Spleen (tissue), 11 donors: ENCODE results near the gene UBA6. TPM values are rescaled to one million over a fixed set of nuclear protein-coding genes. Genes with fewer than 3 reads are reported as not detected.

Experiments used
- DNase-seq: peaks from one replicate; pipeline ENCODE4 v3.0.0-alpha.2; 2020
- H3K27ac ChIP-seq, 8 donors: fragments of 200-600 bp; sonication (generic) in 7 of 8; 1 replicate in 4 of 8; 2 replicates in 4 of 8; pipeline versions ENCODE4 v1.5.0 to v1.8.0; 2016 to 2021; ENCODE audit warnings: inconsistent platforms in 4 of 8, mild to moderate bottlenecking in 4 of 8, moderate library complexity in 1 of 8
- H3K27me3 ChIP-seq, 7 donors: fragments of 200-600 bp; sonication (generic) in 6 of 7; replicated peaks in 1 of 7; 1 replicate in 4 of 7; 2 replicates in 3 of 7; pipeline versions ENCODE4 v1.5.0 to v1.8.0; 2016 to 2021; ENCODE audit warnings: inconsistent platforms in 3 of 7, mild to moderate bottlenecking in 1 of 7
- H3K36me3 ChIP-seq, 6 donors: fragments of 200-600 bp; sonication (generic) in 5 of 6; 1 replicate in 4 of 6; 2 replicates in 2 of 6; pipeline versions ENCODE4 v1.5.0 to v1.8.0; 2016 to 2021; ENCODE audit warnings: inconsistent platforms in 2 of 6
- H3K4me1 ChIP-seq, 6 donors: fragments of 200-600 bp; sonication (generic) in 5 of 6; 1 replicate in 3 of 6; 2 replicates in 3 of 6; pipeline versions ENCODE4 v1.5.0 to v1.8.0; 2016 to 2021; ENCODE audit warnings: inconsistent platforms in 3 of 6
- H3K4me3 ChIP-seq, 8 donors: fragments of 200-600 bp; sonication (generic) in 7 of 8; 1 replicate in 4 of 8; 2 replicates in 4 of 8; pipeline versions ENCODE4 v1.5.0 to v1.8.0; 2016 to 2021; ENCODE audit warnings: inconsistent platforms in 4 of 8, mild to moderate bottlenecking in 4 of 8, moderate library complexity in 2 of 8
- H3K9me3 ChIP-seq, 8 donors: fragments of 200-600 bp; sonication (generic) in 7 of 8; 1 replicate in 4 of 8; 2 replicates in 4 of 8; pipeline versions ENCODE4 v1.5.0 to v1.8.0; 2016 to 2021; ENCODE audit warnings: inconsistent platforms in 4 of 8
- CTCF ChIP-seq, 11 experiments: fragments of 200-600 bp in 7 of 11; fragments of 450-650 bp in 4 of 11; sonication (generic) in 4 of 11; IDR thresholded peaks in 8 of 11; conservative IDR thresholded peaks in 3 of 11; 1 replicate in 7 of 11; 2 replicates in 4 of 11; pipeline versions ENCODE4 v1.4.0 to v1.8.0; 2016 to 2021; ENCODE audit warnings: antibody characterized with exemption in 11 of 11, inconsistent platforms in 4 of 11, mild to moderate bottlenecking in 1 of 11
- POLR2A ChIP-seq, 3 donors: fragments of 450-650 bp; IDR thresholded peaks; one replicate each; pipeline ENCODE4 v1.5.1; 2017; ENCODE audit warnings: antibody characterized with exemption in 3 of 3, mild to moderate bottlenecking in 1 of 3
- POLR2AphosphoS5 ChIP-seq, 3 donors: sonication (generic); formaldehyde crosslinking; IDR thresholded peaks; one replicate each; pipeline ENCODE4 v1.5.1; 2017; ENCODE audit warnings: antibody characterized with exemption in 3 of 3
- WGBS, 5 donors: extraction: QIAGEN DNeasy Blood & Tissue Kit in 3 of 5; methylation state at CpG; one replicate each; pipeline versions ENCODE4 v1.1.5 to v1.1.7; 2013 to 2018; 5-methylcytosine and 5-hydroxymethylcytosine counted together
- intact Hi-C: fragments of 100-400 bp; cut with DNase I; formaldehyde crosslinking; loops from one replicate; pipeline ENCODE4 v1.15.0; 2023; ENCODE audit warnings: low total_unique reads
- polyA plus RNA-seq, 3 donors: library from polyadenylated mRNA; stranded (reverse); fragments of 200-250 nt; gene quantifications; one replicate each; pipeline ENCODE4 v1.2.1, GENCODE V29; 2013
- total RNA-seq, 7 donors: library from RNA; depleted of rRNA in 3 of 7; stranded (reverse); fragments of >200 nt in 3 of 7; fragmentation: NEBNext Ultra II Directional in 4 of 7; extraction: Animal tissue kit (Norgen Biotek cat#: 25700) in 4 of 7; gene quantifications; one replicate each; pipeline versions ENCODE4 v1.1.0 to v1.2.1, GENCODE V29; 2016 to 2021
- donor health status: healthy with polysubstance abuse.
- donor health status: DM: no; HTN: no; CAD: no; lungs with moderate emphysema.
- donor health status: DM: no; HTN: no; CAD: no.
- donor health status: Bipolar disorder and iron deficiency.
- donor health status: healthy.
- donor health status: DM: no; HTN: no; CAD: no.
- donor health status: DM: yes; HTN: yes; CAD: no.

Gene UBA6
- total and polyA plus RNA-seq, 10 donors: 5.8 to 144 (median 64.7) TPM

- 92 to 96% (median 93%) methylated on average over 10 of the region's 10 CpGs for WGBS, 5 donors
- TF ChIP-seq CTCF (IDR thresholded peaks at IDR 0.05 in 8 of 11, conservative IDR thresholded peaks at IDR 0.05 in 3 of 11) (no peak), POLR2AphosphoS5 (IDR thresholded peaks at IDR 0.05) (peak in 1 of 3 donors; percentile 19)
- no peak overlapping the region for H3K27ac ChIP-seq
- H3K4me3 ChIP-seq: no peak overlapping the region
- H3K36me3 ChIP-seq: peaks cover 0 to 26% (median 8%) of the 10 kb centered on the region in 6 donors
- no peak for DNase-seq
- no peaks in the 10 kb centered on the region for H3K4me1 ChIP-seq
- intact Hi-C loops: no loop called here
- no peaks in the 10 kb centered on the region for H3K27me3 ChIP-seq
- H3K9me3 ChIP-seq: peaks cover 0 to 7% (median 0%) of the 10 kb centered on the region in 8 donors
Measured at GRCh38 chr4:67723949-67724348, 23.0 kb upstream of the UBA6 start.

DNA sequence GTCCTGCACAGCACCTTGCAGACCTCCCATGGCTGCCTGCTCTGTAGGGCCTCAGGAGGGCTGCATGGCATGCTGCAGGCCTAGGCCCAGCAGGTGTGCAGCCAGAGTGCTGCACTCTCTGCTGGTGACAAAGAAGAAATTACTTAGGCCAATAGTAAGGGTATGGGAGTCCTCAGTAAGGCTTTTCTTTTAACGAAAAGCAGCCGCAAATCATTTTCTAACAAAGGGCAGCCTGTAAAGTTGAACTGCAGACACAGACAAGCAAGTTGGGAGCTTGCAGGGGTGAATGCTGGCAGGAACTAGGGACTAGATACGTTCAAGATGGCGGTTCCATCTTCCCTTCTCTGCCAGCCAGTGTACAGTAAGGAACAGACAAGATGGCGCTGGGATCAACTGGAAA, 22.4 kb upstream of the UBA6 start:
- H3K9me3 ChIP-seq: peaks cover 0 to 7% (median 0%) of the 10 kb centered on the region in 8 donors
- WGBS, 5 donors: 96 to 100% (median 97%) methylated on average over 5 of the region's 5 CpGs
- peaks cover 0 to 26% (median 8%) of the 10 kb centered on the region in 6 donors for H3K36me3 ChIP-seq
- no peak for DNase-seq
- no peak overlapping the region for H3K27ac ChIP-seq
- intact Hi-C loops: no loop called here
- H3K4me3 ChIP-seq: no peak overlapping the region
- TF ChIP-seq POLR2AphosphoS5 (IDR thresholded peaks at IDR 0.05): no peak
- no peak for TF ChIP-seq CTCF (IDR thresholded peaks at IDR 0.05 in 8 of 11, conservative IDR thresholded peaks at IDR 0.05 in 3 of 11)
- no peak for TF ChIP-seq POLR2A (IDR thresholded peaks at IDR 0.05)
- no peaks in the 10 kb centered on the region for H3K4me1 ChIP-seq
- H3K27me3 ChIP-seq: no peaks in the 10 kb centered on the region

DNA sequence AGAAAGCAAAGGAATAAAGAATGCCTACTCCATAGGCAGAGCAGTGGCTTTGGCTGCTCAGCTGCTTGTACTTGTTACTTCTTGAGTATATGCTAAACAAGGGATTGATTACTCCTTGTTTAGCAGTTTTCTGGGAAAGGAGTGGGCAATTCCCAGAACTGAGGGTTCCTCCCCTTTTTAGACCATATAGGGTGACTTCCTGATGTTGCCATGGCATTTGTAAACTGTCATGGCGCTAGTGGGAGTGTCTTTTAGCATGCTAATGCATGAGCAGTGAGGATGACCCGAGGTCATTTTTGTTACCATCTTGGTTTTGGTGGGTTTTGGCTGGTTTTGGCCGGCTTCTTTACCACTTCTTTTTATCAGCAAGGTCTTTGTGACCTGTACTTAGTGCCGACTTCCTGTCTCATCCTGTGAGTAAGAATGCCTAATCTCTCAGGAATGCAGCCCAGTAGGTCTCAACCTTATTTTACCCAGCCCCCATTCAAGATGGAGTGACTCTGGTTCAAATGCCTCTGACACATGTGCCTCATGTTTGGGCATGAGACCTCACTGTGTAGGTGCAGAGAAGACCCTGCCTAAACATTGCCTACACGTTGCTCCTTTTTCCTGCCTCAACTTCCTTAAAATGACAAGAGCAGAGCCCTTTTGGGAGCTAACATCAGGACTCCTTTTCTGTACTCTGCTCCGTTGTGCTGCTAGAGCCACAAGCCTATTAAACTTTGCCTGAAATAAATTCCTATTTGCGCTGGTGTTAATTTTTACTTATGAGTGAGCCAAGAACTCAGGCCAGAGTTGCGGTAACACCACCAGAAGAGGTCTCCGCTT, 21.0 kb upstream of the UBA6 start:
- intact Hi-C loops: no loop called here

More for the DNA sequence above, 21.0 kb upstream of the UBA6 start:
- no peak overlapping the region for H3K27ac ChIP-seq
- H3K4me3 ChIP-seq: no peak overlapping the region
- H3K9me3 ChIP-seq: no peaks in the 10 kb centered on the region
- TF ChIP-seq CTCF (IDR thresholded peaks at IDR 0.05 in 8 of 11, conservative IDR thresholded peaks at IDR 0.05 in 3 of 11): no peak
- no peak for TF ChIP-seq POLR2AphosphoS5 (IDR thresholded peaks at IDR 0.05)
- TF ChIP-seq POLR2A (IDR thresholded peaks at IDR 0.05): no peak
- H3K4me1 ChIP-seq: no peaks in the 10 kb centered on the region
- H3K27me3 ChIP-seq: no peaks in the 10 kb centered on the region
- peaks cover 0 to 33% (median 8%) of the 10 kb centered on the region in 6 donors for H3K36me3 ChIP-seq
- no peak for DNase-seq
- WGBS, 5 donors: 91 to 95% (median 94%) methylated on average over 9 of the region's 9 CpGs
